ENCODE results near the gene KCNQ2. TPM values are rescaled to one million over a fixed set of nuclear protein-coding genes. Genes with fewer than 3 reads are reported as not detected.

The KCNQ2 gene
- total and polyA plus RNA-seq, 12 donors, result 0.69 to 81.6 (median 10.3) TPM; not detected in 3

GRCh38 chr20:63473555-63474449 is 1.3 kb upstream of the KCNQ2 start:
- Histone ChIP-seq H3K4me1 (replicated peaks in 1 of 2) (no peaks in the 10 kb centered on the region), H3K36me3 (replicated peaks in 1 of 2) (no peaks in the 10 kb centered on the region), H3K27me3 (peaks cover 61% of the 10 kb centered on the region), H3K4me3 (no peak overlapping the region), H3K27ac (no peak overlapping the region), H3K9me3 (replicated peaks in 1 of 3) (no peaks in the 10 kb centered on the region)
- TF ChIP-seq CTCF (IDR thresholded peaks at IDR 0.05) (no peak), POLR2A (IDR thresholded peaks at IDR 0.05) (no peak)
- intact Hi-C loops (cut with DNase I), result no loop called here
- DNase-seq, result no peak
- WGBS, 4 donors, result 31 to 46% (median 39%) methylated on average over 11 to 30 of the region's 30 CpGs

DNA sequence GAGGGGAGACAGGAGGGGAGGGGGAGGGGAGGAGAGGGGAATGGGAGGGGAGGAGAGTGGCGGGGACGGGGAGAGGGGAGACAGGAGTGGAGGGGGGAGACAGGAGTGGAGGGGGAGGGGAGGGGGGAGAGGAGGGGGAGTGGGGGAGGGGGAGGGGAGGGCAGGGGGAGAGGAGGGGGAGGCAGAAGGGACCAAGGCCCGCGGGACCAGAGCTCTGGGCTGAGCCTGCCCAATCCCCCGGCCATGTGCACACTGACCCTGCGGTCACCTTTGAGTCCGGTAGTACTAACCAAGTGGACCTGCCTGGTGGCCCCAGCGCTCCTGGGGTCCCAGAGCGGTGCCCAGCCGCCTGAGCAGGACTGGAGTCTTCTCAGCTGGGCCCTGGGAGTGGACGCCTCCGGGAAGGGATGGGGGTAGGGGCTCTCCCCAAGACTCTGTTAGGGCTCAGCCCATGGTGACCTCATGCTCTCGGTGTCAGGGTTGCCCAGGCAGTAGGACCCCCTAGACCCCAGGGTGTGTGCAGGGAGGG is 471 bp upstream of the KCNQ2 start:
- TF ChIP-seq CTCF (IDR thresholded peaks at IDR 0.05), result no peak
- no peak for TF ChIP-seq POLR2A (IDR thresholded peaks at IDR 0.05)
- intact Hi-C loops (cut with DNase I), result no loop called here
- Histone ChIP-seq H3K27ac (no peak overlapping the region), H3K36me3 (replicated peaks in 1 of 2) (no peaks in the 10 kb centered on the region), H3K9me3 (replicated peaks in 1 of 3) (no peaks in the 10 kb centered on the region), H3K4me3 (no peak overlapping the region), H3K4me1 (replicated peaks in 1 of 2) (no peaks in the 10 kb centered on the region), H3K27me3 (peaks cover 61% of the 10 kb centered on the region)
- 48 to 54% (median 51%) methylated on average over 7 to 11 of the region's 13 CpGs for WGBS, 4 donors
- no peak for DNase-seq

DNA sequence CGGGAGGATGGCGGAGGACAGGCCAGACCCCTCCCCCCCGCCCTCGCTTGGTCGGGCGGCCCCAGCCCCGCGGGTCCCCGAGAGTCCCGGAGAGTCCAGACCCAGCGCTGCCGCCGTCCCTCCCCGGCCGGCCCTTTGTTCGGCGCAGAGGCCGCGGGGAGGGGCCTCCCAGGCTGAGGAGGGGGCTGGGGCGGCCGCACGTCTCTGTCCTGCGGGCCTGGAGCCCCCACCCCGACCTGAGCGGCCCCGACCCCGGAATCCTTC is 806 bp downstream of the KCNQ2 start:
- Histone ChIP-seq H3K4me1 (replicated peaks in 1 of 2) (no peaks in the 10 kb centered on the region), H3K27me3 (peaks cover 55% of the 10 kb centered on the region), H3K4me3 (no peak overlapping the region), H3K27ac (peak overlapping the region in 1 of 5 donors; percentile 66), H3K9me3 (replicated peaks in 1 of 3) (no peaks in the 10 kb centered on the region), H3K36me3 (replicated peaks in 1 of 2) (no peaks in the 10 kb centered on the region)
- intact Hi-C loops (cut with DNase I), result no loop called here
- 0% methylated on average over 20 to 27 of the region's 27 CpGs; no CpG with 5 or more reads in 2 of the 4 donors for WGBS, 4 donors
- DNase-seq, result no peak
- no peak for TF ChIP-seq POLR2A (IDR thresholded peaks at IDR 0.05)
- no peak for TF ChIP-seq CTCF (IDR thresholded peaks at IDR 0.05)

GRCh38 chr20:63471002-63471716 is 1.3 kb downstream of the KCNQ2 start:
- no peaks in the 10 kb centered on the region for H3K36me3 ChIP-seq (replicated peaks in 1 of 2)
- intact Hi-C loops (cut with DNase I), result no loop called here
- H3K9me3 ChIP-seq (replicated peaks in 1 of 3), result no peaks in the 10 kb centered on the region
- H3K27me3 ChIP-seq, result peaks cover 54% of the 10 kb centered on the region
- no peak for TF ChIP-seq CTCF (IDR thresholded peaks at IDR 0.05)
- no peak for TF ChIP-seq POLR2A (IDR thresholded peaks at IDR 0.05)
- H3K4me1 ChIP-seq (replicated peaks in 1 of 2), result no peaks in the 10 kb centered on the region
- no peak overlapping the region for H3K4me3 ChIP-seq
- peak overlapping the region in 1 of 5 donors; percentile 66 for H3K27ac ChIP-seq
- WGBS, 4 donors, result 10 to 13% (median 12%) methylated on average over 13 to 46 of the region's 46 CpGs; no CpG with 5 or more reads in 1 of the 4 donors
- DNase-seq, result no peak

Measured in adrenal gland (tissue), 12 donors.